Stimulated activated CD4-positive, alpha-beta T cell treated with anti-CD3 and anti-CD28 coated beads, Interleukin-12 subunit alpha, Interleukin-12 subunit beta, amount 100 ng/mL, for 48 hours (primary cell): ENCODE results near the gene C14orf180.
"Not testable (repeated sequence)": the region's sequence is repeated elsewhere in the genome, so short reads cannot be mapped to it uniquely, and the experiment has no call there.

Experiments
- DNase-seq, 3 donors: peaks; one replicate each; pipeline ENCODE4 v3.0.0-alpha.2; 2020; ENCODE audit warnings: low read depth in 2 of 3, low spot score in 1 of 3

C14orf180 gene

GRCh38 chr14:104577426-104577825, 2.1 kb upstream of the C14orf180 start:
- no peak for DNase-seq

DNA sequence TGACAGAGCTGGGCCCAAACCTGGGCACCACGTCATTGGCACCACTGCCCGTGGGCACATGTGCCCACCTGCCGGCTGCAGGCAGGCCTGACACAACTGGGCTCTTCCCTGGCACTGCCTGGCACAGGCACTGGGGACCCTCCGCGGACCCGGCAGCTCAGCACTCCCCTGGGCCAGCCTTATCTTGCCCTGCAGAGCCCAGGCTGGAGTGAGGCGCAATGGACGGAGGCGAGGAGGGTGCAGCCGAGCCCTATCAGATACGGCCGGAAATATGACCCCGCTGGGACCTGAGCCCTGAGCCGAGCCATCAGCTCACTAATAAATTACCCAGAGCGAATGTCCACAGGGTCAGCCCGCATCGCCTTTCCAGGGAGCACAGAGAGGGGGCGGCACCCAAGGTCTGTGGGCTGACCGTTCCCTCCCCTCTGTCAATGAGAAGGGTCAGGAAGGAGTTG, 1.7 kb upstream of the C14orf180 start:
- DNase-seq, result no peak

GRCh38 chr14:104578321-104578720, 1.2 kb upstream of the C14orf180 start:
- DNase-seq, result no peak

DNA sequence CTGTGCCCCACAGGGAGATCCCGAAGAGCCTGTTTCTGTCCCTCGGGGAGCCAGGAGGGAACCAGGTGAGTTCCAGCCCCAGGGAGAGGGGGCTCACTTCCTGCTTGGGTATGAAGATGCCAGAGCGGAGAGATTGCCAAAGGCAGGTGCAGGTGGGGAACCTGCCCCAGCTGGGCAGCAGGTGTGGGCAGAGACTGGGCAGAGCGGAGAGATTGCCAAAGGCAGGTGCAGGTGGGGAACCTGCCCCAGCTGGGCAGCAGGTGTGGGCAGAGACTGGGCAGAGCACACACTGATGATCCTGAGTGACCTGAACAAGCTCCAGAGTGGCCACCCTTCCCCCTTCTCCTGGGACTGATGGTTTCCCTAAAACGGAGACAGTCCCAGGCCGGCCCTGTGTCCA, 375 bp downstream of the C14orf180 start:
- not testable (repeated sequence) for DNase-seq

DNA sequence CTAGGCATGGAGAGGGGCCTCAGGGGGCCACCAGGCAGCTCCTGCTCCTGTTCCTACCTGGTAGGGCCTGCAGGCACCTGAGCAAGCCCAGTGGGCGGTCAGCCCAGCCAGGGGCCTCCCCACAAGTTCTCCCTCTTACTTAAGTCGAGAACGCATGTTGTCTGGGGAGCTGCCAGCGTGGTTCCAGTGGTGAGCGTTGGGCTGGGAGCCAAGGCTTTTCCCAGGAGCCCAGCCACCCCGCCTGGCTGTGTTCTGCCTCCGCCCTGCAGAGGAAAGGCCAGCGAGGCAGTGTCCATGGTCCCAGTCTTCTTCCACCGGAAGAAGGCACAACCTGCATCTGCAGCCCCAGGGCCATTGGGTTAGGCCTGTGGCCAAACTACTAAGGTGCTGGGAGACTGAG, 1.4 kb downstream of the C14orf180 start:
- no peak for DNase-seq

DNA sequence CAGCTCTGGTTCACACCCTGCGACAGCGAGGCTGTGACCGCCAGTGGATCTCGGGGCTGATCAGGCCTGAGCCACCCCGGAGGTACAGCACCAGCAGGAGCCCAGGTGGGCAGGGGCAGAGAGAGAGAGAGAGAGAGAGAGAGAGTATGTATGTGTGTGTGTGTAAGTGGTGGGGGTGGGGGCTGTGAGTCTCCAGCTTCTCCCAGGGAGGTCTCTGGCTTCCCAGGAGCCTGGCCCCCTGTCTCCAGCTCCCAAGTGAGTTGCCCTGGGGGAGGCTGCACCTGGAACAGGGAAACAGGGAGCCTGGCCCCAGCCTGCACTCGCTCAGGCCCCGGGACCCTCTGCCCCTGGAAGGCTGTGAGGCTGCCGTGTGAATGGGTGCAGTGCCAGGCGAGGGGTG, 2.0 kb downstream of the C14orf180 start:
- no peak for DNase-seq

DNA sequence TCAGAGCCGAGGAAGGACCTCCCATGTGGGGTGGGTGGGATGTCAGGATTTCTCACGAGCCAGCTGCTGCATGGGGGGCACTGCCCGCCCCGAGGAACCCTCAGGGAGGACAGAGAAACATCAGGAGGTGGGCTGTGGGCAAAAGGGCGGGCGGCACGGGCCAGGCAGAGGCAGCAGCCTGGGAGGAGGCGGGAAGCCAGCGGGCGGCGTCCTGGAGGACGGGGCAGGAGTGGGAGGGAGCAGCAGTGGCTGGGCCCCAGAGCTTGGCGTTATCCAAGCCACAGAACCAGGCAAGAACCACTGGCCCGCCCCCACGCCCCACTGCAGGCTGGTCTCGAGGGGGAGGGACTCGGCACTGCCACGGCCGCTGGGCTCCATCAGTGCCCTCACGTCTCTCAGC, 2.4 kb downstream of the C14orf180 start:
- DNase-seq, result no peak

DNA sequence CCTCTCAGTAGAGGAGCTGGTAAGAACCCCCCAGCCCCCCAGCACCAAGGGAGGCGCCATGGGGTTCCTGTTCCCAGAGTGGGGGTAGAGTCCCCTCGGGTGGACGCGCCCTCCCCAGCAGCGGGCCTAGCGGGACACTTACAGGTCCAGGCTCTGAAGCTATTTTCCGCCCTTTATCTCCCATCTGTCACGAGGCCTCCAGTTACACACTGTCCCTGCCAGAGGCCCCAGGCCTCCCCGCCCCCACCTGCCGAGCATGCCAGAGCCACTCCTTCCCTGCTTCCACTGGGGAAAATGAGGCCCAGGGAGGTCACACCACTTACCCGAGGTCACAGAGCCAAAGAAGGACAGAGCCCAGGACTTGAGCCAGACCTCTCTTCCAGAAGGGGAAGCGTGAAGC, 3.1 kb downstream of the C14orf180 start:
- DNase-seq, result no peak

DNA sequence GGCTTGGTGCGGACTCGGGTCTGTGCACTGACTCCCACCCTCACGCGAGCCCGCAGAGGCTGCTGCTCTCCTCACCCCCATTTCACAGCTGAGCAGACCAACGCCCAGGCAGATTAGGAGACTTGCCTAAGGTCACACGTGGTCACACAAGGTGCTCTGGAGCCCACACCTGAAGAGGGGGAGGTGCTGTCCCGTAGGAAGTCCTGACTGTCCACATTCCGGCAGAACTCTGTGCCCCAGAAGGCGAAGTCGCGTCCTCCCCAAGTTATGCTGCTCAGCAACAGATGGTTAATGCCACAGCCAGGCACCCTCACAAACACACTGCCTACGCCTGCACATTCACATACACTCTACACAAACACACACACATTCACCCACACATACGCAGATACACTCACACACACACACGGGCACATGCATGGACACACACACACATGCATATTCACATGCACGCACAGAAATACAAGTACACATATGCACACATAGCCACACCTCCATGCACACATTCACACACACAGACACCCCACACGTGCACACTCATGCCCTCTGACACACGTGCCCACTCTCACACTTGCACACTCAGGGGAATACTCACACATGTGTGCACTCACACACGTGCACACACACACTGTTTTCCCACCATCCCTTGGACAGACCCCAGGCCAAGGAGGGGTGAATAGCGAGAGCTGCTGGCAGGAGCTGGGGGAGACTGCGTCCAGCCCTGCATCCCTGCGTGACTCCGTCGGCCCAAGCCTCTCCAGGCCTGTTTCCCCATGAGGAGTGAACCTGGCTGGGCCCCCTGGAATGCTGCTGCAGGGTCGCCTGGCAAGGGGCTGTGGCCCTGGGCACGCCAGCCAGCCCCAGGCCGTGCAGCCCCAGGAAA, 4.1 kb downstream of the C14orf180 start:
- DNase-seq, result no peak

- no peak for DNase-seq
These were observed 5.0 kb downstream of the C14orf180 start for GRCh38 chr14:104584557-104584956.

DNA sequence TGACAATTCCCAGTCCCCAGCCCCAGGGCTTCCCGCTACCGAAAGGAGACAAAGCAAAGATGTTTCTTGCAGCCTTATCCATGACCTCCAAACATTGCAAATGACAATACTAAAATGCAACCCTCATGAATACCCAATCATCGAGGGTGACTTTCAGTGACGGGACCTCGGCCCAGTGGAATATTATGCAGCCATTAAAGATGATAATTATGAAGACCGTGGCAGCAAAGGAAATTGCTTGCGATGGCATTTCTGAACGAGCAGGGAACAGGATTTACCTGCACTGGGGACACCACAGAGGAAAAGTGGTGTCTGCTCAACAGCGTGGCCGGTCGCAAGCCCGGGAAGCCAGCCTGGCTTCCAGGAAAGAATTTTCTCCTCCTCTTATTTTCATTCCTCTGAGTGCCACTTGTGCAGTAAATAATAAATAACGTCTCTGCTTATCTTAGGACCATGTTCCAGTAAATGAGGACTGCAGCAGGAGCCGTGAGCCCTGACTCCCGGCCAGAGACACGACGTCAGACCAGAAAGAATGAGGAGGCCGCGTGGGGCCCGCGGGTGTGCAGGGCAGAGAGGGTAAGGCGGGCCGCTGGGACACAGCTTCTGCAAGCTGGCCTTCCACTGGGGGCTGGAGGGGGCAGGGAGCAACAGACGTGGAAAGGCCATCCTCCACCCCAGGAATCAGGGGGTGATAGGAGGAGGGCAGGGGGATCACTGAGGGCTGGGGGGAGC, 6.6 kb downstream of the C14orf180 start:
- no peak for DNase-seq

DNA sequence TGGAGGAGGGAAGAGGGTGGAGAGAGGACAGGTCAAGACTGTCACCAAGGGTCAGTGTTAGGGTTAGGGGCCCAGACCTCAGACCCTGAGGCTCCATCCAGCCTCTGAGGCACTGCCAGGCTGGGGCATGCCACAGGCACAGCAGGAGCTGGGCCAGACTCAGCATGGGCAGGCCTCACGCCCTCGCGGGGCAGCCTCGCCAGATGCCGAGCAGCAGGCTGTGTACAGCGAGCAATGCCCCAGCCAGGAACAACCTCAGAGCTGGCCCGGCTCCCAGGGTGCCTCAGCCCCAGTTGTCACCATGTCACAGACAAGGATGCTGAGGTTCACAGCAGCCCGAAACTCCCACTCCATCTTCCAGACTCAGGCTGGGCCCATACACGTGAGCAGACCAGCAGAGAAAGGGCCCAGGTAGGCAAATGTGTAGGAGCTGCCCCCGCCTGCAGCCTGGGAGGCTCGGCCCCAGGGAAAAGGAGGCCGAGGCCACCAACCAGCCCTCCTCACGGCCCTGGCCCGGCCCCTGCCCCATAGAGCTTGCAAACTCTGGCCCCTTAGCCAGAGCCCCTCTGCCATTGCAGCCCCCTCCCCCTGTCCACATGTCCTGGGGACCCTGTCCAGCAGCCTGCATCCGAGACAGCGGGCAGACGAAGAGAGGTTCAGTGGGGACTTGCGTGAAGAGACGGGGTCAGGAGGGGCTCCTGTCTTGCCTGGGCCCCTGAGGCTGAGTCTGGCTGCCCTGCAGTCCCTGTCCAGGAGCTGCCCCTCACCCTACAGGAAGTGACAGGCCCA, 7.5 kb downstream of the C14orf180 start:
- no peak for DNase-seq

DNA sequence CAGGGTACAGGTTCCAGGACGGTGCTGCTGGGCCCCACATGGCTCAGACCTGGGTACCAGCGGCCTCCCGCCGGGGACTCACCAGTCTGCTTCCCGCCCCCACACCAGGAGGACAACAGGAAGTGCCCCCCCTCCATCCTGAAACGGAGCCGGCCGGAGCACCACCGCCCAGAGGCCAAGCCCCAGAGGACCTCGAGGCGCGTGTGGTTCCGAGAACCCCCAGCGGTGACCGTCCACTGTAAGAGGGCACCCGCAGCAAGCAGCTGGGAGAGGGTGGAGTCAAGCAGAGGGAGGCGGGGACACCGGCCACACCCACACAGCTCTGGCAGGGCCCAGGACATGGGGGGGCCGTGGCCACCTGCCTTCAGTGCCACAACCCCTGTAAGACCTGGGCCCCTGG, 8.1 kb downstream of the C14orf180 start:
- no peak for DNase-seq

GRCh38 chr14:104588066-104588857, 8.7 kb downstream of the C14orf180 start:
- no peak for DNase-seq

- DNase-seq, result no peak
These were observed 10.0 kb downstream of the C14orf180 start for GRCh38 chr14:104589338-104590195.

- no peak for DNase-seq
These were observed 10.8 kb downstream of the C14orf180 start for GRCh38 chr14:104590240-104590965.

DNA sequence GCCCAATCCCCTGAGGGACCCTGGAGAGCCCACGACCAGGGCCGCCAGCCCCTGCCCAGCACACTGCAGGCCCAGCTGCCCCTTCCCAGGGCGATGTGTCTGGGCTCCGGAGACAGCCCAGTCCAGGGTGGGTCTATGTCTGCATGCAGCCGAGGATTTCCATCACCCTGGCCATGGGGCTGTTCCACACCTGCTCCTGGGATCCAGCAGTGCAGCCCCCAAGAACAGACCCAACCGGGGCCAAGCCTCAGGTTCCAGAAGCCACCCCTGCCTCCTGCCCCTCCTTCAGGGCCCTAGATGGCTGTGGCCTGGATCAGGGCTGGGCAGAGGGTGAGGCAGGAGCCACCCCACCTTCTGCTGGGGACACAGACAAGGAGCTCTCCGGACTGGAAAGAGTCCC, 11.5 kb downstream of the C14orf180 start:
- DNase-seq, result no peak

- DNase-seq, result no peak
These were observed 12.1 kb downstream of the C14orf180 start for GRCh38 chr14:104591506-104592291.
